ENCODE measurements around the gene CCDC116. TPM values are rescaled to one million over a fixed set of nuclear protein-coding genes. Genes with fewer than 3 reads are reported as not detected.
"Not testable (repeated sequence)": the region's sequence is repeated elsewhere in the genome, so short reads cannot be mapped to it uniquely, and the experiment has no call there.

Gene CCDC116
- total RNA-seq, 6 experiments from 2014 or later, result not detected

DNA sequence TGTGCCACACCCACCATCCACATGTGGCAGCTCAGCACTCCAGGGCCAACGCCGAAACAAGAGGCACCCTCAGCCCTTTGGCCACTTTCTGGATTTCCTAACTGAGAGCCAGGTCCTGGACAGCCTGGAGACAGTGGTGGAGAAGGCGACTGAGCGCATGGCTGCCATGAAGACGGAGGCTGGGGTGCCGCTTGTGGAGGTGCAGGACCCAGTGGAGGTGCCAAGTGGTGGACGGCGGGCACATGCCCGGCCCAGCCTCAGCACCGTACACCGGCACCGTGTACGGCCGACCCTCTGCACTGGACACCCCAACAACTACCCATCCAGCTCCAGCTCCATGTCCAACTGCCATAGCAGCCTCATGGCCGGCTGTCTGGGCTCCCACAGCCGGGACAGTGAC is 1.5 kb downstream of the CCDC116 start:
- H3K9me3 ChIP-seq, result no peaks in the 10 kb centered on the region
- ATAC-seq, result no peak
- DNase-seq, result no peak
- no CpG with 5 or more reads among the region's 16 CpGs for WGBS (ENCODE audit: insufficient coverage, low coverage, low lambda C conversion rate, missing lambda C conversion rate)
- no peaks in the 10 kb centered on the region for H3K36me3 ChIP-seq
- H3K4me3 ChIP-seq, result no peak overlapping the region
- TF ChIP-seq POLR2A (IDR thresholded peaks at IDR 0.05), result no peak
- TF ChIP-seq CTCF (IDR thresholded peaks at IDR 0.05), result no peak
- no peak overlapping the region for H3K27ac ChIP-seq
- peaks cover 0 to 3% (median under 1%) of the 10 kb centered on the region in 4 donors for H3K4me1 ChIP-seq
- H3K27me3 ChIP-seq, result no peaks in the 10 kb centered on the region
- intact Hi-C loops (cut with DNase I), result loop anchor here in 1 of 2 donors (5.0 kb wide), 1 partner anchor 57 kb away; no protein-coding TSS in a partner anchor

DNA sequence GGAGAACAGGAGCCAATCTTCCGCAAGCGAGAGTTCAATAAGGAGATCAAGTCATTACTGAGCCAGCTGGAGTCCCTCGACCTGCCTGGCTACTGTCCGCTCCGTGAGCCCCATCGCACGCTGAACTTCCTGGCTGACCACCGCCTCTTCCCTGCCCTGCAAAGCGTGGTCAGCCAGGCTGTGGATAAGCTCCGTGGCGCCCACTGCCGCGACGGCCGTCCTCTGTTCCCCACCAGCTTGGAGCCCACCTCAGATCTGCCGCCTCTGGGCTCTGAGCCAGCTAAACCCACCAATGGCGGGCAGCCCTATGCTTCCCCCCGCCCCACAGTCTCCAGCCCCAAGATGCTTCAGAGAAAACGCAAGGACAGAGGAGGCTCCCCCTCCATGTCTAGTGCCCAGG is 2.3 kb downstream of the CCDC116 start:
- no peak overlapping the region for H3K27ac ChIP-seq
- no peaks in the 10 kb centered on the region for H3K9me3 ChIP-seq
- H3K27me3 ChIP-seq, result no peaks in the 10 kb centered on the region
- no peaks in the 10 kb centered on the region for H3K36me3 ChIP-seq
- no peak for DNase-seq
- WGBS (ENCODE audit: insufficient coverage, low coverage, low lambda C conversion rate, missing lambda C conversion rate), result 80% methylated on average over 1 of the region's 19 CpGs
- intact Hi-C loops (cut with DNase I), result loop anchor here in 1 of 2 donors (5.0 kb wide), 1 partner anchor 58 kb away; no protein-coding TSS in a partner anchor
- ATAC-seq, result no peak
- no peak overlapping the region for H3K4me3 ChIP-seq
- no peak for TF ChIP-seq CTCF (IDR thresholded peaks at IDR 0.05)
- TF ChIP-seq POLR2A (IDR thresholded peaks at IDR 0.05), result no peak
- no peaks in the 10 kb centered on the region for H3K4me1 ChIP-seq

GRCh38 chr22:21635771-21636510 is 3.4 kb downstream of the CCDC116 start:
- H3K27me3 ChIP-seq, result no peaks in the 10 kb centered on the region
- no peaks in the 10 kb centered on the region for H3K36me3 ChIP-seq
- no peak overlapping the region for H3K27ac ChIP-seq
- DNase-seq, result no peak
- H3K4me3 ChIP-seq, result no peak overlapping the region
- ATAC-seq, result no peak
- peaks cover 0 to 2% (median under 1%) of the 10 kb centered on the region in 4 donors for H3K4me1 ChIP-seq
- intact Hi-C loops (cut with DNase I), result no loop called here
- 64% methylated on average over 4 of the region's 15 CpGs for WGBS (ENCODE audit: insufficient coverage, low coverage, low lambda C conversion rate, missing lambda C conversion rate)
- H3K9me3 ChIP-seq, result no peaks in the 10 kb centered on the region
- TF ChIP-seq POLR2A (IDR thresholded peaks at IDR 0.05), result no peak
- TF ChIP-seq CTCF (IDR thresholded peaks at IDR 0.05), result no peak

GRCh38 chr22:21636629-21637218 is 4.2 kb downstream of the CCDC116 start:
- Histone ChIP-seq H3K4me1 (peaks cover 0 to 8% (median 2%) of the 10 kb centered on the region in 4 donors), H3K27ac (no peak overlapping the region), H3K9me3 (no peaks in the 10 kb centered on the region), H3K27me3 (no peaks in the 10 kb centered on the region), H3K4me3 (no peak overlapping the region), H3K36me3 (no peaks in the 10 kb centered on the region)
- intact Hi-C loops (cut with DNase I), result no loop called here
- ATAC-seq (no peak), DNase-seq (no peak)
- WGBS (ENCODE audit: insufficient coverage, low coverage, low lambda C conversion rate, missing lambda C conversion rate), result 83% methylated on average over 11 of the region's 17 CpGs
- TF ChIP-seq CTCF (IDR thresholded peaks at IDR 0.05) (no peak), POLR2A (IDR thresholded peaks at IDR 0.05) (no peak)

DNA sequence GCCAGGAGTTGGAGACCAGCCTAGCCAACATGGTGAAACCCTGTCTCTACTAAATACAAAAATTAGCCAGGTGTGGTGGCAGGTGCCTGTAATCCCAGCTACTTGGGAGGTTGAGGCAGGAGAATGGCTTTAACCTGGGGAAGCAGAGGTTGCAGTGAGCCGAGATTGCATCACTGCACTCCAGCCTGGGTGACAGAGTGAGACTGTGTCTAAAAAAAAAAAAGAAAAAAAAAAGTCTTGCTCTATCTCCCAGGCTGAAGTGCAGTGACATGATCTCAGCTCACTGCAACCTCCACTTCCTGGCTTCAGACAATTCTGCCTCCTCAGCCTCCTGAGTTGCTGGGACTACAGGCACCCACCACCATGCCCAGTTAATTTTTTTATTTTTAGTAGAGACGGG is 4.9 kb downstream of the CCDC116 start:
- intact Hi-C loops (cut with DNase I); H3K27me3 ChIP-seq; H3K27ac ChIP-seq; H3K4me1 ChIP-seq; ATAC-seq; H3K4me3 ChIP-seq; H3K9me3 ChIP-seq; DNase-seq; H3K36me3 ChIP-seq: not testable (repeated sequence)
- WGBS (ENCODE audit: insufficient coverage, low coverage, low lambda C conversion rate, missing lambda C conversion rate), result 54% methylated on average over 2 of the region's 2 CpGs
